ENCODE data around the gene SLC22A2.

DNA sequence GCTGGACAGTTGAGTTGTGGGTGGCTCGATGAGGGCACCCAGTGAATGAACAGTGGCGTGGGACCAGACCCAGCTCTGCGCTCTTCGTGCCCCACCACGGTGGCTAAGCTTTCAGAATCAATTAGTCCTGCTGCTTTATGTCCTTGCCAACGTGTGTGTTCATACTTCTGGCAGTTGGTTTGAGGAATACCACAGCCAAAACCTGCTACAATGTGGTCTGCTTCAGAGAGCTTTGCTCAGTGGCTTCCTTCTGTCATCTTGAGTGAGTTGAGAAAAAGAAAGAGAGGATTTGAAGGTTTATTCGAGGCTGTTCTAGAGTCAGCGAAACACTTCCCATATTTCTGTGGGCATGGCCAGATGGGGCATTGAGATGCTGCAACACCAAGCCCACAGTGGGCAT, 39.5 kb upstream of the SLC22A2 start:
- TF ChIP-seq, protein P1, sequence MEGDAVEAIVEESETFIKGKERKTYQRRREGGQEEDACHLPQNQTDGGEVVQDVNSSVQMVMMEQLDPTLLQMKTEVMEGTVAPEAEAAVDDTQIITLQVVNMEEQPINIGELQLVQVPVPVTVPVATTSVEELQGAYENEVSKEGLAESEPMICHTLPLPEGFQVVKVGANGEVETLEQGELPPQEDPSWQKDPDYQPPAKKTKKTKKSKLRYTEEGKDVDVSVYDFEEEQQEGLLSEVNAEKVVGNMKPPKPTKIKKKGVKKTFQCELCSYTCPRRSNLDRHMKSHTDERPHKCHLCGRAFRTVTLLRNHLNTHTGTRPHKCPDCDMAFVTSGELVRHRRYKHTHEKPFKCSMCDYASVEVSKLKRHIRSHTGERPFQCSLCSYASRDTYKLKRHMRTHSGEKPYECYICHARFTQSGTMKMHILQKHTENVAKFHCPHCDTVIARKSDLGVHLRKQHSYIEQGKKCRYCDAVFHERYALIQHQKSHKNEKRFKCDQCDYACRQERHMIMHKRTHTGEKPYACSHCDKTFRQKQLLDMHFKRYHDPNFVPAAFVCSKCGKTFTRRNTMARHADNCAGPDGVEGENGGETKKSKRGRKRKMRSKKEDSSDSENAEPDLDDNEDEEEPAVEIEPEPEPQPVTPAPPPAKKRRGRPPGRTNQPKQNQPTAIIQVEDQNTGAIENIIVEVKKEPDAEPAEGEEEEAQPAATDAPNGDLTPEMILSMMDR (IDR thresholded peaks at IDR 0.05), result no peak
- TF ChIP-seq EZH2phosphoT487 (IDR thresholded peaks at IDR 0.05) (no peak), EZH2 (IDR thresholded peaks at IDR 0.05) (no peak)
